Gastrocnemius medialis (tissue), 4 donors: Measurements from ENCODE around the gene ARHGEF7.

Source experiments
- POLR2A ChIP-seq, 2 donors: fragments of 450-650 bp; IDR thresholded peaks; one replicate each; pipeline ENCODE4 v1.6.1; 2017; ENCODE audit warnings: antibody characterized with exemption in 2 of 2, mild to moderate bottlenecking in 2 of 2, moderate library complexity in 2 of 2
- TF ChIP-seq, protein P1 (sequence below), 5 experiments: fragments of 450-650 bp in 3 of 5; fragments of 200-600 bp in 2 of 5; sonication (generic) in 2 of 5; IDR thresholded peaks in 4 of 5; conservative IDR thresholded peaks in 1 of 5; 1 replicate in 4 of 5; 2 replicates in 1 of 5; pipeline ENCODE4 v1.5.1; 2016 to 2019; ENCODE audit warnings: antibody characterized with exemption in 5 of 5, mild to moderate bottlenecking in 3 of 5, moderate library complexity in 3 of 5

DNA sequence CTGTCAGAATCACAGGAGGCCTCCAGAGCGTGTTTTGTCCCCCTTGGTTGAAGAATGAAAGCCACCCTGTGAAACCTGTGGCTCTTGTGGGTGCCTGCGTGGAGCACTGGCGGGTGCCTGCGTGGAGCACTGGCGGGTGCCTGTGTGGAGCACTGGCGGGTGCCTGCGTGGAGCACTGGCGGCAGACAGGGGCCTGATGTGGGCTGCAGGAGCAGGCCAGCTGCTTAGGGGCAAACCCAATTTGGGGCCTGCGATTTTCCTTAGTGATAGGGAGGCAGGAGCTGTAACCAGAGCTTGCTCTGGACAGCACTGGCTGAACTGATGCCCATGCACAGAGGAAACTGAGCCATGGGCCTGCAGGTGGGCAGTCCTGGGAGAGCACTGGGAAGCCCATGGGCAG lies 24.3 kb downstream of the ARHGEF7 start:
- no peak for TF ChIP-seq POLR2A (IDR thresholded peaks at IDR 0.05)
- TF ChIP-seq, protein P1, sequence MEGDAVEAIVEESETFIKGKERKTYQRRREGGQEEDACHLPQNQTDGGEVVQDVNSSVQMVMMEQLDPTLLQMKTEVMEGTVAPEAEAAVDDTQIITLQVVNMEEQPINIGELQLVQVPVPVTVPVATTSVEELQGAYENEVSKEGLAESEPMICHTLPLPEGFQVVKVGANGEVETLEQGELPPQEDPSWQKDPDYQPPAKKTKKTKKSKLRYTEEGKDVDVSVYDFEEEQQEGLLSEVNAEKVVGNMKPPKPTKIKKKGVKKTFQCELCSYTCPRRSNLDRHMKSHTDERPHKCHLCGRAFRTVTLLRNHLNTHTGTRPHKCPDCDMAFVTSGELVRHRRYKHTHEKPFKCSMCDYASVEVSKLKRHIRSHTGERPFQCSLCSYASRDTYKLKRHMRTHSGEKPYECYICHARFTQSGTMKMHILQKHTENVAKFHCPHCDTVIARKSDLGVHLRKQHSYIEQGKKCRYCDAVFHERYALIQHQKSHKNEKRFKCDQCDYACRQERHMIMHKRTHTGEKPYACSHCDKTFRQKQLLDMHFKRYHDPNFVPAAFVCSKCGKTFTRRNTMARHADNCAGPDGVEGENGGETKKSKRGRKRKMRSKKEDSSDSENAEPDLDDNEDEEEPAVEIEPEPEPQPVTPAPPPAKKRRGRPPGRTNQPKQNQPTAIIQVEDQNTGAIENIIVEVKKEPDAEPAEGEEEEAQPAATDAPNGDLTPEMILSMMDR (IDR thresholded peaks at IDR 0.05 in 4 of 5, conservative IDR thresholded peaks at IDR 0.05 in 1 of 5) = no peak
